Choroid plexus epithelial cell (primary cell): ENCODE results near the gene PIEZO2.
"Not testable (repeated sequence)": the region's sequence is repeated elsewhere in the genome, so short reads cannot be mapped to it uniquely, and the experiment has no call there.

ENCODE experiments used
- DNase-seq: peaks from one replicate; pipeline ENCODE4 v3.0.0-alpha.2; 2010; ENCODE audit warnings: low read depth
- H3K4me3 ChIP-seq: 2 replicates; pipeline ENCODE4 v1.5.1; 2011; ENCODE audit warnings: low read depth, mild to moderate bottlenecking, control low read depth, low read length, moderate library complexity
- TF ChIP-seq, protein P1 (sequence below): conservative IDR thresholded peaks from 2 replicates; pipeline ENCODE4 v1.5.1; 2011; ENCODE audit warnings: low read depth, mild to moderate bottlenecking, control low read depth, inconsistent platforms, low read length, moderate library complexity

The PIEZO2 gene

DNA sequence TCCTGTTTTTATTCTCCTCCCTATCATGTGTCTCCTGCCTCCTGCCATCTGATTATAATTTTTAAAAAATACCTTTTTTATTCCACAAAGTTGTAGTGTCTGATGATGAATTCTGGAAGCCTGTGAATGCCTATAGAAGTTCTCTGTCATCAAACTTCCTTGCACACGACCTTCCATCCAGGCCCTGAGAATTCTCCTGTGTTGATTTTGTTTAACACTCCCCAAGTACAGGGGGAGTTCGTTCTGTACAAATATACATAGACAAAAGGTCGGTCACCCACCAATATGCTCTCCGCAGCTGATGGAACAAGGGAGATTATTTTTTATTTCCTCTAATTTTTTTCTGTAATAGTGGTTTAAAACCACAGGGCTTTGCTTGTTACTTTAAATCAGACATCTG lies 232.5 kb downstream of the PIEZO2 start:
- TF ChIP-seq, protein P1, sequence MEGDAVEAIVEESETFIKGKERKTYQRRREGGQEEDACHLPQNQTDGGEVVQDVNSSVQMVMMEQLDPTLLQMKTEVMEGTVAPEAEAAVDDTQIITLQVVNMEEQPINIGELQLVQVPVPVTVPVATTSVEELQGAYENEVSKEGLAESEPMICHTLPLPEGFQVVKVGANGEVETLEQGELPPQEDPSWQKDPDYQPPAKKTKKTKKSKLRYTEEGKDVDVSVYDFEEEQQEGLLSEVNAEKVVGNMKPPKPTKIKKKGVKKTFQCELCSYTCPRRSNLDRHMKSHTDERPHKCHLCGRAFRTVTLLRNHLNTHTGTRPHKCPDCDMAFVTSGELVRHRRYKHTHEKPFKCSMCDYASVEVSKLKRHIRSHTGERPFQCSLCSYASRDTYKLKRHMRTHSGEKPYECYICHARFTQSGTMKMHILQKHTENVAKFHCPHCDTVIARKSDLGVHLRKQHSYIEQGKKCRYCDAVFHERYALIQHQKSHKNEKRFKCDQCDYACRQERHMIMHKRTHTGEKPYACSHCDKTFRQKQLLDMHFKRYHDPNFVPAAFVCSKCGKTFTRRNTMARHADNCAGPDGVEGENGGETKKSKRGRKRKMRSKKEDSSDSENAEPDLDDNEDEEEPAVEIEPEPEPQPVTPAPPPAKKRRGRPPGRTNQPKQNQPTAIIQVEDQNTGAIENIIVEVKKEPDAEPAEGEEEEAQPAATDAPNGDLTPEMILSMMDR, result no peak
- H3K4me3 ChIP-seq, result no peak overlapping the region
- no peak for DNase-seq

DNA sequence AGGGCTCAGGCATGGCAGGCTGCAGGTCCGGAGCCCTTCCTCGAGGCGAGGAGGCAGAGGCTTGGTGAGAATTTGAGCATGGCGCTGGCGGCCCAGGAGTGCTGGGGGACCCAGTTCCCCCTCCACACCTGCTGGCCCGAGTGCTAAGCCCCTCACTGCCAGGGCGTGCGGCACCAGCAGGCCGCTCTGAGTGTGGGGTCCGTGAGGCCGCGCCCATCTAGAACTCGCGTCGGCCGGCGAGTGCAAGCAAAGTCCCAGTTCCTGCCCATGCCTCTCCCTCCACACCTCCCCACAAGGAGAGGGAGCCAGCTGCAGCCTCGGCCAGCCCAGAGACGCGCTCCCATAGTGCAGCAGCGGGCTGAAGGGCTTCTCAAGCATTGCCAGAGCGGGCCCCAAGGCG lies 233.0 kb downstream of the PIEZO2 start:
- TF ChIP-seq, protein P1, result no peak
- H3K4me3 ChIP-seq, result no peak overlapping the region
- DNase-seq, result no peak

GRCh38 chr18:10915748-10916147 lies 233.6 kb downstream of the PIEZO2 start:
- not testable (repeated sequence) for DNase-seq, H3K4me3 ChIP-seq

GRCh38 chr18:10914610-10915009 lies 234.8 kb downstream of the PIEZO2 start:
- H3K4me3 ChIP-seq, DNase-seq: not testable (repeated sequence)

DNA sequence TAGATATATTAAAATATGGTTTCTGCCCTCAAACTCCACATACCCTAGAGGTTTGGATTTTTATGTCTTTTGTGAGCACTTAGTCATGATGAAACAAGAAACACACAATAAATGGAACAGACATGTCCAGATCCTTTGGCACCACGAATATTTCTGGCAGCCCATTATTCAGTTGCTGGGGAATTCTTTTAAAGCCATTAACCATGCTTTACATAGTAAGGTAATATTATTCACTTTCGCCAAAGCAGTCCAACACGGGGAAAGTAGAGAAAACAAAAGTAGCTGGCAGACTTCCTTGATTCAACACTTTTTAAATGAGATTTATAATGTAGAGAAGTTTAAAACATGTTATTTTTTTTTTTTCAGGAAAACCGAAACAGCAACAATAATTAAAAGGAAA lies 235.4 kb downstream of the PIEZO2 start:
- H3K4me3 ChIP-seq, result no peak overlapping the region
- no peak for DNase-seq
- TF ChIP-seq, protein P1, result no peak

- TF ChIP-seq, protein P1, result no peak
- no peak overlapping the region for H3K4me3 ChIP-seq
- peak; percentile 94 for DNase-seq
These were observed 236.4 kb downstream of the PIEZO2 start for GRCh38 chr18:10912790-10913545.

DNA sequence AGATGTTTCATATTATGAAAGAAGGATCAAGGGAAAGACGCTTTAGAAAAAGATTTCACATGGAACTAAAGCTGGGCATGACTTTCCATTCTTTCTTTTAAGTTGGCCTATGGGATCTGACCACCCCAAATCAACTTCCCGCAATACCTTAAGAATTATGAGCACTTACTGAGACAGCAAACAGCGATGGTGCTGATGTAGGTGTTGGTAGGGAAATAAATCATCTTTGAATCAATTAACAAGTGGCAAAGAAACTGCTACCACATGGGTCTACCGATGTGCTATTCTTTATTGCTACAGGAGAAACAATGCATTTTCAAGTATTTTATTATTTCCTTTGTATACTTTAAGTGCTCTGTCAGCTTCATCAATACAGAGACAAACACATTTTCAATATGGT lies 239.6 kb downstream of the PIEZO2 start:
- TF ChIP-seq, protein P1, result no peak
- H3K4me3 ChIP-seq, result no peak overlapping the region
- no peak for DNase-seq

DNA sequence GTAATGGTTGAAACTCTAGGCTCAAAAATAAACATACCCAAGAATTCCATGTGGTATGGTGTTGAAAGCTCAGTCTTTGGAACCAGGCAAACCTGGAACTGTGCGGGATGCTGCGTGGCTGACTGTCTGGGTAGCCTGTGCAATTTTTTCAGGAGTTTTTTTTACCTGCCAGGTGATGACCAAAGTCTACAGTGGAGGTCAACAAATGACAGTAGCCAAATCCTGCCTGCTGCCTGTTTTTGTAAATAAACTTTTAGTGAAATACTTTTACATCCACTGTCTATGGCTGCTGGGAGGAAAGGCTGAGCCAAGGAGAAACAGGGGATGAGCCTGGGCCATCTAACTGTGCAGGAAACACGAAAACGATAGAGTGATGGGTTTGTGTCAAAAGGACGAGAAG lies 240.6 kb downstream of the PIEZO2 start:
- no peak overlapping the region for H3K4me3 ChIP-seq
- TF ChIP-seq, protein P1, result no peak
- no peak for DNase-seq
